ENCODE results near the gene ETF1. TPM values are rescaled to one million over a fixed set of nuclear protein-coding genes. Genes with fewer than 3 reads are reported as not detected.

ETF1 gene
- total and polyA plus RNA-seq, 2 experiments from 2014 or later, result 31.2 to 50.6 TPM

- peak overlapping the region; percentile 88 for H3K27ac ChIP-seq
- H3K9me3 ChIP-seq (ENCODE audit: low read depth), result no peaks in the 10 kb centered on the region
- no peaks in the 10 kb centered on the region for H3K36me3 ChIP-seq
- H3K4me3 ChIP-seq, result peak overlapping the region; percentile 40
- peaks cover 33% of the 10 kb centered on the region for H3K4me1 ChIP-seq (ENCODE audit: low read depth)
- no peak for TF ChIP-seq CTCF (IDR thresholded peaks at IDR 0.05; ENCODE audit: low read depth, low read length)
- no peak for DNase-seq (ENCODE audit: low read depth in 1 of 2, low spot score in 1 of 2)
- no peaks in the 10 kb centered on the region for H3K27me3 ChIP-seq
Observed at GRCh38 chr5:138492560-138493045, 50.4 kb downstream of the ETF1 start.

GRCh38 chr5:138491669-138492559 lies 51.1 kb downstream of the ETF1 start:
- Histone ChIP-seq H3K36me3 (no peaks in the 10 kb centered on the region), H3K9me3 (ENCODE audit: low read depth) (no peaks in the 10 kb centered on the region), H3K27me3 (no peaks in the 10 kb centered on the region), H3K4me3 (peak overlapping the region; percentile 40), H3K27ac (peak overlapping the region; percentile 88), H3K4me1 (ENCODE audit: low read depth) (peaks cover 33% of the 10 kb centered on the region)
- peak; percentile 95 to 96 for DNase-seq (ENCODE audit: low read depth in 1 of 2, low spot score in 1 of 2)
- no peak for TF ChIP-seq CTCF (IDR thresholded peaks at IDR 0.05; ENCODE audit: low read depth, low read length)

GRCh38 chr5:138491284-138491648 lies 51.8 kb downstream of the ETF1 start:
- no peaks in the 10 kb centered on the region for H3K27me3 ChIP-seq
- no peaks in the 10 kb centered on the region for H3K36me3 ChIP-seq
- H3K4me1 ChIP-seq (ENCODE audit: low read depth), result peaks cover 33% of the 10 kb centered on the region
- H3K27ac ChIP-seq, result no peak overlapping the region
- H3K4me3 ChIP-seq, result peak overlapping the region; percentile 40
- H3K9me3 ChIP-seq (ENCODE audit: low read depth), result no peaks in the 10 kb centered on the region
- no peak for DNase-seq (ENCODE audit: low read depth in 1 of 2, low spot score in 1 of 2)
- no peak for TF ChIP-seq CTCF (IDR thresholded peaks at IDR 0.05; ENCODE audit: low read depth, low read length)

- Histone ChIP-seq H3K9me3 (ENCODE audit: low read depth) (no peaks in the 10 kb centered on the region), H3K36me3 (no peaks in the 10 kb centered on the region), H3K27me3 (no peaks in the 10 kb centered on the region), H3K4me1 (ENCODE audit: low read depth) (peaks cover 33% of the 10 kb centered on the region), H3K27ac (no peak overlapping the region), H3K4me3 (no peak overlapping the region)
- no peak for DNase-seq (ENCODE audit: low read depth in 1 of 2, low spot score in 1 of 2)
- no peak for TF ChIP-seq CTCF (IDR thresholded peaks at IDR 0.05; ENCODE audit: low read depth, low read length)
Observed at GRCh38 chr5:138490648-138491283, 52.3 kb downstream of the ETF1 start.

- Histone ChIP-seq H3K4me3 (no peak overlapping the region), H3K4me1 (ENCODE audit: low read depth) (peaks cover 33% of the 10 kb centered on the region), H3K36me3 (no peaks in the 10 kb centered on the region), H3K27me3 (no peaks in the 10 kb centered on the region), H3K27ac (peak overlapping the region; percentile 46), H3K9me3 (ENCODE audit: low read depth) (no peaks in the 10 kb centered on the region)
- DNase-seq (ENCODE audit: low read depth in 1 of 2, low spot score in 1 of 2), result peak in 1 of 2 donors; percentile 41
- no peak for TF ChIP-seq CTCF (IDR thresholded peaks at IDR 0.05; ENCODE audit: low read depth, low read length)
Observed at GRCh38 chr5:138489683-138490061, 53.4 kb downstream of the ETF1 start.
